GM19468 (cell line): Measurements from ENCODE around the gene ATN1.

Source experiments
- ATAC-seq: cut with Tn5 transposase; IDR thresholded peaks from one replicate; pipeline ENCODE4 v1.9.1; 2021; ENCODE audit warnings: mild to moderate bottlenecking, moderate library complexity, moderate number of reproducible peaks; ENCODE audit not compliant: unreplicated experiment; ENCODE audit errors: extremely low read depth

Gene ATN1

GRCh38 chr12:6941782-6942181 is 14.0 kb downstream of the ATN1 start:
- ATAC-seq, result no peak

DNA sequence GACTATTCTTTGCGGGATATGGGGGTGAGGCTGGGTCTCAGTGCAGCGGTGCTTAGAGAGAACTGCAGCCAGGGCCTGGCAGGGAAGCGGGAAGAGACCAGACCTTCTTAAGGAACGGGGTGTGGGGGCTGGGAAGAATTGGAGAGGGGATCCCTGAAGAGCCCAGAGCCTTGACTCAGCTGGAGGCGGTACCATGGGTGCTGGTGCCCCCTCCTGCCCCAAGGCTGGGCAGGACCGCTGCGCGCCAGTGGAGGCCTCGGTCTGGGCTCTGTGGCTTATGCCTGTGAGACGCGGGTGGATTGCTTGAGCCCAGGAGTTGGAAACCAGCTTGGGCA is 14.5 kb downstream of the ATN1 start:
- ATAC-seq, result no peak

DNA sequence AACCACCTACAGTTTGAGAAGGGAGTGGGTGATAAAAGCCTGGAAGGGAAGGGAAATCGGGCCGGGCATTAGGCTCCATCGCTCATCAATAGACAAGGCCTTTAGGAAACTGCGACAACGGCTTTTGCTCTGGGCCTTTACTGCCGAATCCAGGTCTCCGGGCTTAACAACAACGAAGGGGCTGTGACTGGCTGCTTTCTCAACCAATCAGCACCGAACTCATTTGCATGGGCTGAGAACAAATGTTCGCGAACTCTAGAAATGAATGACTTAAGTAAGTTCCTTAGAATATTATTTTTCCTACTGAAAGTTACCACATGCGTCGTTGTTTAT is 15.6 kb downstream of the ATN1 start:
- no peak for ATAC-seq

GRCh38 chr12:6943722-6944380 is 16.1 kb downstream of the ATN1 start, which contains the start of the genes C12orf57 and RNU7-1:
Gene C12orf57, plus strand, starts transcription at chr12:6944022. Its CDS starts 100 bp downstream, at chr12:6944122.
Gene RNU7-1, plus strand, starts transcription at chr12:6943816.
- peak; percentile 14 for ATAC-seq

- ATAC-seq, result peak; percentile 40
These were observed 16.8 kb downstream of the ATN1 start for GRCh38 chr12:6944381-6945186.

DNA sequence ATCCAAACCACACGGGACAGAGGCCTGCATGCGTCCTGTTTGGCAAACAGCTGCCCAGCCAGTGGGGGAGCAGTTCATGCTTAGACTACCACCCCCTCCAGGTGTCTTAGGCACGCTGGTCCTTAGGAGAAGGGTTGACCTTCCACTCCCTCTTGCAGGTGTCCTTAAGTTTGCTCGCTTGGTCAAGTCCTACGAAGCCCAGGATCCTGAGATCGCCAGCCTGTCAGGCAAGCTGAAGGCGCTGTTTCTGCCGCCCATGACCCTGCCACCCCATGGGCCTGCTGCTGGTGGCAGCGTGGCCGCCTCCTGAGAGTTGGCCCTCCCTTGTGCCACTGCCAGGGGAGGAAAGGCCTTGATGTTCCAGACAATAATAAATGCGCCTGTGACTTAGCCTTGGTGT is 17.9 kb downstream of the ATN1 start:
- ATAC-seq, result no peak

- ATAC-seq, result no peak
These were observed 18.5 kb downstream of the ATN1 start for GRCh38 chr12:6946033-6946919.

- ATAC-seq, result no peak
These were observed 19.2 kb downstream of the ATN1 start for GRCh38 chr12:6946920-6947374.

GRCh38 chr12:6947615-6948014 is 19.9 kb downstream of the ATN1 start:
- no peak for ATAC-seq

DNA sequence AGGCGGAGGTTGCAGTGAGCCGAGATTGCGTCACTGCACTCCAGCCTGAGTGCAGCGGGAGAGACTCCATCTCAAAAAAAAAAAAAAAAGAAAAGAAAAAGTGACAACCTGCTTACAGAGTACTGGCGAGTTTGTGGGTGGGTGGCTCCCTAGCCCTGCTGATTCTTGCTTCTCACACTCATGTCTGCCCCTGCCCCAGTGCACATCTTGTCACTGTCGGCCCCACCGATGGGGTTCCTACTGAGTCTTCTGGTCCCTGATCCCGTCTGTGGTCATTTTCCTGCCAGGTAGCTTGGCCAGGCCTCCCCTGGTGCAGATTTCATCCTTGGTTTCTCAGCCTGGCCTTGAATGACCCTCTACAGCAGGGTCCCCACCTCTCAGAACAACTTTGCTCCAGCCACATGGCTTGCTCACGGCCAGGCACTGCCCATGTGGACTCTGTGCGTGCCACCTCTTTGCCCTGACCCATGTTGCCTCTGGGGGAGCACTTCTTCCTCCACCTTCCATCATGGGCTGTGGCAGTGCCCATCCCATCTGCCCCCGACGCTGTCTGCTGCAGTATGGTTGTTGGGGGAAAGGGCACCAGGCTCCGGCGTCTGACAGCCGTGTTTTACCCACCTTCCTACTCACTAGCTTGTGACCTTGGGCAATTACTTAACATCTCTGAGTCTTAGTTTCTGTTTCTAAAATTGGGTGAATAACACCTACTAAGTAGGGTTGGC is 21.3 kb downstream of the ATN1 start:
- no peak for ATAC-seq

GRCh38 chr12:6950401-6950801 is 22.6 kb downstream of the ATN1 start:
- ATAC-seq, result no peak

- no peak for ATAC-seq
These were observed 23.2 kb downstream of the ATN1 start, which contains the start of gene PTPN6 for GRCh38 chr12:6950811-6951540. Gene PTPN6, plus strand, starts transcription at chr12:6951356. Its CDS starts 157 bp downstream, at chr12:6951513.

DNA sequence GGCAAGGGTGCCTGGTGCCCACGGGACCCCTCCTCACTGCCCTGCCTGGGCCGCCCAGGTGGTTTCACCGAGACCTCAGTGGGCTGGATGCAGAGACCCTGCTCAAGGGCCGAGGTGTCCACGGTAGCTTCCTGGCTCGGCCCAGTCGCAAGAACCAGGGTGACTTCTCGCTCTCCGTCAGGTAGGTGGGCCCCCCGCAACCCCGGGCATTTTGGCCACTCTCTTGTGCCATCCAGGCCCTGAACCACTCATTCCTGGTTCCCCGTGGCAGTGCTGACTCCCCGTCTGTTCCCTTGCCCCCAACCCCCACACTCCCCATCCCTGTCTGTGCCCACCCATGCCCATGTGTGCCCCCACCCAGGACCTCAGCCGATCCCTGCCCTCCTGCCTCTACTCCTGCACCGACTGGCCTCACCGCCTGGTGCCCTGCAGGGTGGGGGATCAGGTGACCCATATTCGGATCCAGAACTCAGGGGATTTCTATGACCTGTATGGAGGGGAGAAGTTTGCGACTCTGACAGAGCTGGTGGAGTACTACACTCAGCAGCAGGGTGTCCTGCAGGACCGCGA is 23.9 kb downstream of the ATN1 start:
- no peak for ATAC-seq

- ATAC-seq, result no peak
These were observed 24.5 kb downstream of the ATN1 start for GRCh38 chr12:6952121-6952862.

GRCh38 chr12:6952863-6953441 is 25.2 kb downstream of the ATN1 start:
- ATAC-seq, result no peak

DNA sequence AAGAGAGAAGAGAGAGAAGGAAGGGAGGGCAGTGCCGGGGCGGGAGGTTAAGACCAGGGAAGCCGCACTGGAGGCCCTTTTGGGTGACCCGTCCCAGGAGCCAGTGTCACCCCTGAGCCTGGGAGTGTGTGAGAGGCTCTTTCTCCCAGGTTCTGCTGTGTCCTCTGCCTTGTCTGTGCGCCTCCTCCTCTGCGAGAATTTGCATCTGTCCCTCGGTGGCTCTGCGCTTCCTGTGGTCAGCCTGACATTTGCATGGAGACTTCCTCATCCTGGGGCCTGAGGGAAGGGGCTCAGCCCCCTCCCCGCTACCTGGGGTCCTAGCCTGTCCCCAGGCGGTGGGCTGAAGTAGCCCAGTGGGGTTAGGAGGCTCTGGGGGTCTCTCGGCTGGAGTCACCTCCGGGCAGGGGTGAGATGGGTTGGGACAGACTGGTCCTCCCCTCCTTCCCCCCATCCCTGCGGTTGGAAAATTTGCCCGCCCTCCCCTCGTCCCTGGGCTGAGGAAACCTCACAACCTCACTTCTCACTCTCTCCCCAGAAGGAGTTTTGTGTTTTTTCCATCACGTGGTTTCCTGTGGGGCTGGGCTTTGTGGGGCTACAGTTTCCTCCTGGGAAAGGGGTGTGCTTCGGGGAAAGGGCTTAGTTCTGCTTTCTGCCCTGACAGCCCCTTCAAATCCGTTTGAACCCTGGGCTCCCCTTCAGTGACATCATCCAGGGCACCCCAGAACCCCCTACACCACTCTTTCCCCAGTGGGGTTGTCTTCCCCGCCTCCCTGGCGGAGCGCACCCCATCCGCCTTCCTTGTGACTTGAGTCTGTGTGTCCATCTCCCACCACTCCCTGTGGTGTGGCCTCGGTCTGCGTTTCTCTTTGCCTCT is 25.9 kb downstream of the ATN1 start:
- ATAC-seq, result peak; percentile 37
